Mesodermal cell (in vitro differentiated cells): Measurements from ENCODE around the gene ZDHHC4.

ENCODE experiments used
- H3K27ac ChIP-seq: 2 replicates; pipeline ENCODE4 v1.7.0; 2013; ENCODE audit warnings: mild to moderate bottlenecking, low read depth, low read length, moderate library complexity; ENCODE audit not compliant: severe bottlenecking
- H3K36me3 ChIP-seq: 2 replicates; pipeline ENCODE4 v1.7.1; 2013; ENCODE audit warnings: mild to moderate bottlenecking, low read length, moderate library complexity; ENCODE audit not compliant: control insufficient read depth, insufficient read depth
- H3K4me1 ChIP-seq: one replicate; pipeline ENCODE4 v1.7.1; 2013; ENCODE audit warnings: mild to moderate bottlenecking, low read length; ENCODE audit not compliant: insufficient read depth, control insufficient read depth, poor library complexity, severe bottlenecking
- H3K4me3 ChIP-seq: 2 replicates; pipeline ENCODE4 v1.7.0; 2013; ENCODE audit warnings: low read length, control low read depth, mild to moderate bottlenecking; ENCODE audit not compliant: insufficient read depth, poor library complexity, severe bottlenecking; ENCODE audit errors: extremely low read depth
- H3K9me3 ChIP-seq: 2 replicates; pipeline ENCODE4 v1.7.1; 2013; ENCODE audit warnings: mild to moderate bottlenecking, low read length, moderate library complexity; ENCODE audit not compliant: control insufficient read depth
- WGBS, 2 experiments: methylation state at CpG; one replicate each; pipeline ENCODE4 v1.1.5; 2013; ENCODE audit warnings: missing lambda C conversion rate in 2 of 2; ENCODE audit not compliant: insufficient coverage in 2 of 2; 5-methylcytosine and 5-hydroxymethylcytosine counted together

Gene ZDHHC4

DNA sequence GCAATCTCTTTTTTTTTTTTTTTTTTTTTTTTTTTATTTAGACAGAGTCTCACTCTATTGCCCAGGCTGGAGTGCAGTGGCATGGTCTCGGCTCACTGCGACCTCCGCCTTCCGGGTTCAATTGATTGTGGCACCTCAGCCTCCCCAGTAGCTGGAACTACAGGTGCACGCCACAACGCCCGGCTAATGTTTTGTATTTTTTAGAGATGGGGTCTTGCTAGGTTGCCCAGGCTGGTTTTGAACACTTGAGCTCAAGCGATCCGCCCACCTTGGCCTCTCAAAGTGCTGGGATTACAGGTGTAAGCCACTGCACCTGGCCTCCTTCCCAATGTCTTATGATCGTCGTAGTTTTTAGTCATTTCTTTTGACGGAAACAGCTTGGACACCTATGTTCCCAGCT is 31.5 kb downstream of the ZDHHC4 start:
- H3K36me3 ChIP-seq, result peaks cover 41% of the 10 kb centered on the region
- no peak overlapping the region for H3K27ac ChIP-seq
- 93 to 95% methylated on average over 11 to 12 of the region's 12 CpGs for WGBS, 2 experiments
- H3K9me3 ChIP-seq, result no peaks in the 10 kb centered on the region
- H3K4me3 ChIP-seq, result no peak overlapping the region
- no peaks in the 10 kb centered on the region for H3K4me1 ChIP-seq

DNA sequence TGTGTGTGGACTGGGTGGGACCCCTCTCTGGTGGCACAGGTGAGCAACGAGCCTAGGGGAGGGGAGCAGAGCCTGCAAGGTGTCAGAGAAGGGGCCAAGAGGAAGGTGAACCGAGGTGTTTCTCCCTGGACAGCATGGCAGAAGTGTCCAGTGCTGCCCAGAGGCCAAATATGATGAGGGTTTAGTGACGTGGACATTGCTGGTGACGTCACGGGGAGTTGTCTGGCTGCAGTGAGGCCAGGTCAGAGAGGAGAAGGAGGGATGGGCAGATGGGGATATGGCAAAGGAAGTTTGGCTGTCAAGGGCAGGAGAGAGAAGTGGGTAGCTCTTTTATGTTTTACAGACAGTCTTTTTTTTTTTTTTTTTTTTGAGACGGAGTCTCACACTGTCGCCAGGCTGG is 35.6 kb downstream of the ZDHHC4 start:
- Histone ChIP-seq H3K27ac (no peak overlapping the region), H3K9me3 (no peaks in the 10 kb centered on the region), H3K4me3 (no peak overlapping the region), H3K4me1 (no peaks in the 10 kb centered on the region), H3K36me3 (peaks cover 15% of the 10 kb centered on the region)
- 90 to 94% methylated on average over 5 to 6 of the region's 7 CpGs for WGBS, 2 experiments

DNA sequence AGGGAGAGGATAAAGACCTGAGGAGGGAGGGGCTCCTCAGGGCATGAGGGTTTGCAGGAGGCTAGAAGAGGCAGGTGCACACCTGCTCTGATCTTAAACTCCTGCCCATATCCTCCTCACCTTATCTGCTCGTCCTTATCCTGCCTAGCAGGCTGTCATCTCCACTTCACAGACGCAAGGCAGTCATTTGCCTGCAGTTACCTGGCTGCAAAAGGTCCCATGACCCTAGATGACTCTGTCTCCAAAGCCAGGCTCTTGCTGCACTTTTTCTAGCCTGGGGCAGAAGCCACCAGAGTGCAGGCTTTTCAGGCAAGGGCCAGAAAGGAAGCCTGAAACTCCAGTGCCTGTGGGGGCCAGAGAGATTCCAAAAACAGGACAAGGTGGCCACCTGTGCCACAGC is 36.5 kb downstream of the ZDHHC4 start:
- Histone ChIP-seq H3K9me3 (no peaks in the 10 kb centered on the region), H3K27ac (no peak overlapping the region), H3K4me1 (no peaks in the 10 kb centered on the region), H3K36me3 (peaks cover 7% of the 10 kb centered on the region), H3K4me3 (no peak overlapping the region)
- 53 to 73% methylated on average over 2 of the region's 2 CpGs for WGBS, 2 experiments

DNA sequence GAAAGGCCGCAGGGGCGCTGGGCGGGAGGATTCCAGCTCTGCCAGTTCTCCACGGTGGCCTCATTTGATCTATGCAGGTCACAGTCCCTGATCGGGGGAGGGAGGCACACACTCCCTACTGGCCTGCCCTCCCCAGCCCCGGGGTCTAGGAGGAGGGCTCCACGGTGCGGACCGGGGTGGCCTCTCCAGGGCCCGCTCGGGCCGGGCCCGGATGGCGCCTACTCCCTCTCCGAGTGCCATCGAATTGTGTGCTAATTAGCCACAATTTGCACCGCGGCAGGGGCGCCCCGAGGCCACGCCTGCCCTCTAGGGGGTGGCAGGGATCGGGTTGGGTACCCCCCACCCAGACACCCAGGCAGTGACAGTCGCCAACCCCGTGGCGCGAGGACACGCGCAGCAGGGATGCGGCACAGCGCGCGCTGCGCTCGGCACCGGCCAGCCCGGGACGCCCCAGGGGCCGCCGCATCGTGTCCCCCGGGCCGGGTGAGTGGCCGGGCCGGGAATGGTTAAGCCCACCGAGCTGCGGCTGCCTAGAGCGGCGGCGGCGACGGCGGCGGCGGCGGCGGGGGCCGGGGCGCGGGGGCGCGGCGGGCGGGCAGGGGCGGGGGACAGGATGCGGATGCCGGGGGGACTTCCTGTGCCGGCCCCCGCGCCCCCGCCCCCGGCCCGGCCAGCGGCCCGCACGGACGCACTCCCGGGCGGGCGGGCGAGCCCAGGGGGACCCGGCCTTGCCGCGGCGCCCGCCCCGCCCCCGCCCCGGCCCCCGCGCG is 37.9 kb downstream of the ZDHHC4 start, which contains the start of gene ZNF853:
Gene ZNF853 (plus strand): TSS at position 658 of the 770 bp plus-strand sequence. CDS start 565 bp downstream, outside the sequence.
- no peaks in the 10 kb centered on the region for H3K9me3 ChIP-seq
- WGBS, 2 experiments, result 1 to 2% methylated on average over 30 to 62 of the region's 91 CpGs
- peak within 1 kb of the TSS; percentile 51 for H3K4me3 ChIP-seq
- H3K4me1 ChIP-seq, result no peaks in the 10 kb centered on the region
- no peak within 1 kb of the TSS for H3K27ac ChIP-seq
- peaks cover 6% of the 10 kb centered on the region for H3K36me3 ChIP-seq

DNA sequence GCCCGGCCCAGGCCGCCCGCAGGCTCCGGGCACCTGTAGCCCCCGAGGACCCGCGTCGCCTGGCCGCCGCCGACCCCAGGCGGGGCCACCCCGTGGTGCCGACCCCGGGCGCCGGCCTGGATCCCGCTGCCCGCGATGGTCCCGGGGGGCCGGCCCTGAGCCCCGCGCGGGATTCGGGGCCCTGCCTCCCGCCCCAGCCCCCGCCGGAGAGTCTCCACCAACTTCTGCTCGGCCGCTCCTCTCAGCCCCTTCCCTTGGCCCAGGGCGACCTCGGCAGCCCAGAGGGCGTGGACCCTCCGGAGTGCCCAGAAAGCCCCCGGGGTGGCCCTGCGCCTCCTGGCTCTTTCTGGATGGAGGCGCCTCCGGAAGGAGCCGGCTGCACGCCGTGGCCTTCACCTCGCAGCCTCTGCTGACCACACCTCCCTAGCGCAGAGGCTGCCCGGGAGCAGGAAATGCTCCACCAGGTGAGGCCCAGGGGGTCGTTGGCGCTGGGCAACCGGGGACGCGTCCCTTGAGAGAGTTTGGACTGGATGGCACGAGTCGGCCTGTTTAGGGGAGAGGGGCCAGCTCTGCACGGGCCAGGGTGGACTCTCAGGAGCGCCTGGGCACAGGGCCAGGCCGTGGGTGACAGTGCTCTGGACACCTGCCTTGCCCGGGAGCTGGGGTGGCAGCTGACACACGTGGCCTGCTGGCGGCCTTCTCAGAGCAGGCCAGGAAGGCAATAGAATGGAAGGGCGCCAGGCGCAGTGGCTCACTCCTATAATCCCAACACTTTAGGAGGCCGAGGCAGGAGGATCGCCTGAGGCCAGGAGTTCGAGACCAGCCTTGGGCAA is 38.7 kb downstream of the ZDHHC4 start:
- Histone ChIP-seq H3K36me3 (peaks cover 8% of the 10 kb centered on the region), H3K4me1 (no peaks in the 10 kb centered on the region), H3K4me3 (peak overlapping the region; percentile 51), H3K9me3 (no peaks in the 10 kb centered on the region), H3K27ac (no peak overlapping the region)
- WGBS, 2 experiments, result 11 to 14% methylated on average over 28 to 47 of the region's 63 CpGs

DNA sequence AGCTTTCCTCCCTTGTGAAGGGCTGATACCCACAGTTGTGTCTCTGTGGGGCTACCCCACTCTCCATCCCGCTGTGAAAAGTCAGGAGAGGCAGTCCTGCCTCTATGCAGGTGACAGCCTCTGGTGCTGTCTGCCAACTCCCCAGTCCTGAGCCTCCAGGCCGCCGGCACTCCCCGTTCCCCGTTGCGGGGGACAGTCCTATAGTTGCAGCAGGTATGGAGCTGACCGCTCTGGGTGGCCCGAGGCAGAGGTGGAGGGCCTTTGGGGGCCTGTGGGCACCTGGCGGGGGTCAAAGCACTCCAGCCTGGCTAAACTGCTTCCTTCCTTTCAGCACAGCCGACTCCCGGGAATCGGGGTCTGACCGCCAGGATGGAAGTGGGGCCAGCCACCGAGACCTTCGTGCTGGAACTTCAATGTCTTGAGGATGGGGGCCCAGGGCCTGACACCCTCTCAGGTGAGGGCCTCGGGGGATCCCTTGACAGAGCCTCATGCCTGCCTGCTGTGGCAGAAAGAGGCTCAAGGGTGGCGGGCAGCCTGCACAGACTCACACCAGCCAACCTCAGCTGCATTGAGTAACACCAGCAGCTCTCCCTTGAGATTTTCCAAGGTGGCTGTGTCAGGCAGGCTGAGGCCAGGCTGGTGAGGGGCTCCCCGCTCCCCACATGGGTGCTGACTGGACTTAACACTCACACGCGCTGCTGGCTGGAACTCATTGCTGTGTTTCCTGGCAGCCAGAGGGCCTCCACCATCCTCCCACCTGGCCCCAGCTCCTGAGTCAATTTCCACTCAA is 39.8 kb downstream of the ZDHHC4 start:
- no peaks in the 10 kb centered on the region for H3K4me1 ChIP-seq
- 94 to 95% methylated on average over 18 to 19 of the region's 20 CpGs for WGBS, 2 experiments
- no peak overlapping the region for H3K4me3 ChIP-seq
- H3K9me3 ChIP-seq, result no peaks in the 10 kb centered on the region
- H3K27ac ChIP-seq, result no peak overlapping the region
- H3K36me3 ChIP-seq, result peaks cover 18% of the 10 kb centered on the region

DNA sequence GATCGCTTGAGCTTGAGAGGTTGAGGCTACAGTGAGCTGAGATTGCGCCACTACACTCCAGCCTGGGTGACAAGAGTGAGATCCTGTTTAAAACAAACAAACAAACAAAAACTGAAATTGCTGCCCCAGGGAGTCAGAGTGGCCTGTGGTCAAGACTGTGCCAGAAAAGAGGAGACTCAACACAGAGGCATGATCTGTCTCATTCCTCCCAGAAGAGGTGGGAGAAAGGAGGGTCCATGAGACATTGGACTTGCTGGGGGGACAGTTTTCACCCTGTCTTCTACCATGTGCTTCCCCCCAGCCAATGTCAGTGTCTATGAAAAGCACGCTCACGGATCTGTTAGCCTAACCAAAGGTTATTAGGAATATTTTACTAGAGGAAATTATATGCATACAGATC is 41.4 kb downstream of the ZDHHC4 start:
- H3K4me1 ChIP-seq, result no peaks in the 10 kb centered on the region
- WGBS, 2 experiments, result 80 to 100% methylated on average over 1 of the region's 4 CpGs
- H3K9me3 ChIP-seq, result no peaks in the 10 kb centered on the region
- H3K27ac ChIP-seq, result no peak overlapping the region
- H3K4me3 ChIP-seq, result no peak overlapping the region
- H3K36me3 ChIP-seq, result peaks cover 20% of the 10 kb centered on the region

DNA sequence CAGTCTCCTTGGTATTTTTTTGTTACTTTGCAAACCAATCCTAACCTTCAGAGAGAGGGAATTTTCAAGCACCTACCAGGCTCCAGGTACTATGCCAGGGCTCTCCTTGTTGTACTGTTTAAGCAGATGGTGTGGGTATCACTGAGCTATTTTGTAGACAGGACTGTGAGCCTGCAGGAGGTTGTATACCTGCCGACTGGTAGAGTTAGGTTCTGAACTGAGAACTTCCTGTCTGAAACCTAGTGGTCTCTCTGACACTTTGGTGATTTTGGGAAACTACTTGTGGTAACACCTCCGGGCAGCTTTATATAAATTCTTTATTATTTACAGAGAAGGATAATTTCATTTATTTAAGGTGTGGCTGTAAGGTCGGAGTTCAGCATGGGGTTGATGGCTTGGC is 42.7 kb downstream of the ZDHHC4 start:
- Histone ChIP-seq H3K9me3 (no peaks in the 10 kb centered on the region), H3K4me3 (no peak overlapping the region), H3K4me1 (no peaks in the 10 kb centered on the region), H3K27ac (no peak overlapping the region), H3K36me3 (peaks cover 25% of the 10 kb centered on the region)
- WGBS, 2 experiments, result 100% methylated on average over 1 to 2 of the region's 3 CpGs

DNA sequence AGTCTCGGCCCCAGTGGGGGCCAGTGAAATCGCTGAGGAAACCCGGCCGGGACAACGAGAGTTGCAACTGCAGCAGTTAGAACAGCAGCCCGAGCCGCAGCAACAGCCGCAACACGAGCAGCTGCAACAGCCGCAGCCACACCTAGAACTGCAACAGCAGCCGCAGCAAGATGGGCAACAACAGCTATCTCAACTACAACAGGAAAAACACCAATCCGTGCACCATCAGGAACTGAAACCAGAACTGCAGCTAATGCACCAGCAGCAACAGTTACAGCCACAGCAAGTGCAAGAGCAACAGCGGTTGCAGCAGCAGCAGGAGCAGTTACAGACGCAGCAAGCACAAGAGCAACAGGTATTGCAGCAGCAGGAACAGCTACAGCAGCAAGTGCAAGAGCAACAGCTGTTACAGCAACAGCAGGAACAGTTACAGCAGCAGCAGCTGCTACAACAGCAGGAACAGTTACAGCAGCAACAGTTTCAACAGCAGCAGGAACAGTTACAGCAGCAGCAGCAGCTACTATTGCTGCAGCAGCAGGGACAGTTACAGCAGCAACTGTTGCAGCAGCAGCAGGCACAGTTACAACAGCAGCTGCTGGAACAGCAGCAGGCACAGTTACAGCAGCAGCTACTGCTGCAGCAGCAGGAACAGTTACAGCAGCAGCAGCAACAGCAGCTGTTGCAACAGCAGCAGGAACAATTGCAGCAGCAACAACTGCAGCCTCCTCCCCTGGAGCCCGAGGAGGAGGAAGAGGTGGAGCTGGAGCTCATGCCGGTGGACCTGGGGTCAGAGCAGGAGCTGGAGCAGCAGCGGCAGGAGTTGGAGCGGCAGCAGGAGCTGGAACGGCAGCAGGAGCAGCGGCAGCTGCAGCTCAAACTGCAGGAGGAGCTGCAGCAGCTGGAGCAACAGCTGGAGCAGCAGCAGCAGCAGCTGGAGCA is 44.2 kb downstream of the ZDHHC4 start:
- no peaks in the 10 kb centered on the region for H3K4me1 ChIP-seq
- H3K4me3 ChIP-seq, result no peak overlapping the region
- H3K9me3 ChIP-seq, result no peaks in the 10 kb centered on the region
- no peak overlapping the region for H3K27ac ChIP-seq
- peaks cover 25% of the 10 kb centered on the region for H3K36me3 ChIP-seq
- WGBS, 2 experiments, result 92 to 97% methylated on average over 18 to 20 of the region's 20 CpGs
